Glutamatergic neuron (in vitro differentiated cells): Measurements from ENCODE around the gene XRCC4. TPM values are rescaled to one million over a fixed set of nuclear protein-coding genes. Genes with fewer than 3 reads are reported as not detected.

ENCODE experiments used
- DNase-seq: peaks from one replicate; pipeline ENCODE4 v3.0.0; 2022
- H3K27ac Mint-ChIP-seq: one replicate; pipeline ENCODE4 v1.8.0; 2020; ENCODE audit warnings: mild to moderate bottlenecking, mixed read lengths, inconsistent platforms; ENCODE audit not compliant: unreplicated experiment
- H3K27me3 Mint-ChIP-seq: one replicate; pipeline ENCODE4 v1.8.0; 2020; ENCODE audit warnings: mild to moderate bottlenecking, moderate library complexity, mixed read lengths, inconsistent platforms; ENCODE audit not compliant: unreplicated experiment
- H3K36me3 Mint-ChIP-seq: one replicate; pipeline ENCODE4 v1.8.0; 2020; ENCODE audit warnings: mild to moderate bottlenecking, mixed read lengths, inconsistent platforms; ENCODE audit not compliant: unreplicated experiment
- H3K4me1 Mint-ChIP-seq: one replicate; pipeline ENCODE4 v1.8.0; 2020; ENCODE audit warnings: mild to moderate bottlenecking, low read depth, mixed read lengths, inconsistent platforms; ENCODE audit not compliant: unreplicated experiment
- H3K4me3 Mint-ChIP-seq: one replicate; pipeline ENCODE4 v1.8.0; 2020; ENCODE audit warnings: mild to moderate bottlenecking, mixed read lengths, inconsistent platforms; ENCODE audit not compliant: unreplicated experiment
- H3K9me3 Mint-ChIP-seq: one replicate; pipeline ENCODE4 v1.8.0; 2020; ENCODE audit warnings: mild to moderate bottlenecking, moderate library complexity, mixed read lengths, inconsistent platforms; ENCODE audit not compliant: unreplicated experiment
- total RNA-seq: library from RNA; stranded (reverse); fragmentation: NEBNext Ultra II Directional; extraction: Animal tissue kit (Norgen Biotek cat#: 25700); gene quantifications from one replicate; pipeline ENCODE4 v1.2.1, GENCODE V29; 2021; ENCODE audit not compliant: unreplicated experiment
- TF ChIP-seq, protein P1 (sequence below): fragments of 200-600 bp; sonication (generic); IDR thresholded peaks from one replicate; pipeline ENCODE4 v1.5.0; 2021; ENCODE audit not compliant: partially characterized antibody, unreplicated experiment

Gene XRCC4
- total RNA-seq, 1 donor from 2014 or later = 5.9 TPM

DNA sequence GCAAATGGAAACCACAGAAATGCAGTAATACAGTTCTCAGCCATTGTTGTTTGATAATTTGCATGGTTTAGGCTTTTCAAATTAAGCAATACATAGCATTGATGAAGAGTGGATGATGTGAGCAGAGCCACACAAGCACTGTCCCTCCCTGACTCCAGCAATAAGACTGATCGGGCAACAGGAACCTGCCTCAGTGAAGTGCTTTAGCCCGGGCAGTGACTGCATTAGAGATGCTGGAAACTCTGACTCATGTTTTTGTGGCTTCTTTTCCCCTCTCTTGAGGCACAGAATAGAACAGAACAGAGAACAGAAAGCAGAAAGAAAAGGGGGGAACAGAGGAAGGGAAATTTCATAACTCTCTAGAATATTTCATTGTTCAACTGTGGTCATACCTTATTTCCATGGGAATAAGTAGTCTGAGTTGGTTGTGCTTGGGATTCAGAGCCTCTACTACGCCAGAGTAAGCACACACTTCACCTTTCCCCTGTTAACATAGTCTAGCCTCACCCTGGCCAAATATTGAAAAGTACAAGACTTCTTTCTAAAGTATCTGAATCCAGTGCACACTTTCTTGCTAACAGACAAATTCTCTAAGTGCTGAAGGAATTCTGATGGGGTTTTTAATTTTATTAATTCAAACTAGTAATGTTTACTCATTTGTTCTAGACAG lies 229.4 kb downstream of the XRCC4 start:
- DNase-seq = no peak
- Mint-ChIP-seq H3K9me3 (no peaks in the 10 kb centered on the region), H3K4me3 (no peak overlapping the region), H3K27me3 (no peaks in the 10 kb centered on the region), H3K4me1 (no peaks in the 10 kb centered on the region), H3K27ac (no peak overlapping the region), H3K36me3 (no peaks in the 10 kb centered on the region)
- TF ChIP-seq, protein P1, sequence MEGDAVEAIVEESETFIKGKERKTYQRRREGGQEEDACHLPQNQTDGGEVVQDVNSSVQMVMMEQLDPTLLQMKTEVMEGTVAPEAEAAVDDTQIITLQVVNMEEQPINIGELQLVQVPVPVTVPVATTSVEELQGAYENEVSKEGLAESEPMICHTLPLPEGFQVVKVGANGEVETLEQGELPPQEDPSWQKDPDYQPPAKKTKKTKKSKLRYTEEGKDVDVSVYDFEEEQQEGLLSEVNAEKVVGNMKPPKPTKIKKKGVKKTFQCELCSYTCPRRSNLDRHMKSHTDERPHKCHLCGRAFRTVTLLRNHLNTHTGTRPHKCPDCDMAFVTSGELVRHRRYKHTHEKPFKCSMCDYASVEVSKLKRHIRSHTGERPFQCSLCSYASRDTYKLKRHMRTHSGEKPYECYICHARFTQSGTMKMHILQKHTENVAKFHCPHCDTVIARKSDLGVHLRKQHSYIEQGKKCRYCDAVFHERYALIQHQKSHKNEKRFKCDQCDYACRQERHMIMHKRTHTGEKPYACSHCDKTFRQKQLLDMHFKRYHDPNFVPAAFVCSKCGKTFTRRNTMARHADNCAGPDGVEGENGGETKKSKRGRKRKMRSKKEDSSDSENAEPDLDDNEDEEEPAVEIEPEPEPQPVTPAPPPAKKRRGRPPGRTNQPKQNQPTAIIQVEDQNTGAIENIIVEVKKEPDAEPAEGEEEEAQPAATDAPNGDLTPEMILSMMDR = no peak

DNA sequence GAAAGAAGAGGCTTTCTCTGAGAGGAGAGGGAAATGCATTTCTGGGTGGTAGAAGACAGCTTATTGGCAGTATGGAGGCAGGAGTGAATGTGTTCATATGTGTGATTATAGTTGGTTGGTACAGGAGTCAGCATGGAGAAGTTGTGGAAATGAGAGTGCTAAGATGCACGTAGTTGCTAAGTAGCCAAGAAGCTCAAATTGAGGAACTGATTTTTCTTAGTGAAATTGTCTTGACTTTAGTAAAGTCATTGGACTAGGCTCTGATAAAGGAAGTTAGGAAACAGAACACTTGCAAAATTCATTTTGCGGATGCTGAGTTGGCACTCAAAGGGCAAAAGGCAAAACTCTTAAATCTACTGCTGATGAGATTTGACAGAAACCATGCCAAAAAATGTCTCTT lies 235.3 kb downstream of the XRCC4 start:
- Mint-ChIP-seq H3K36me3 (peaks cover 5% of the 10 kb centered on the region), H3K9me3 (no peaks in the 10 kb centered on the region), H3K27me3 (no peaks in the 10 kb centered on the region), H3K4me3 (no peak overlapping the region), H3K27ac (no peak overlapping the region), H3K4me1 (no peaks in the 10 kb centered on the region)
- TF ChIP-seq, protein P1 = no peak
- no peak for DNase-seq

DNA sequence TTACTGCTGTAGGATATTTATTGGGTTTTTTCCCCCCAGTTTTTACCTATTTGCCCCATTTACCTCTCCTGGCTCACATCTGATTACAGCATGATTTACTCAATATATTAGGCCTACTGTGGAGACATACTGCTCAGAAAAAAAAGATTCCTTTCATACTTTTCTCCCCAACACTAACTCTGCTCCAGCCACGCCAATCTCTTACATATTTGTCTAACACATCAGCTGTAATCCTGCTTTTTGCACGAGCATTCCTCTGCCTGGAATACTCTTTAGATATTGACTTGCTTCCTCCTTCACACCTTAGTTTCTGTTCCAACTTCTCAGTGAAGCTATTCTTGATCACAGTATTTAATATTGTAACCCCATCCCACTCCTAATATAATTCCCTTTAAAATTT lies 236.1 kb downstream of the XRCC4 start:
- peaks cover 5% of the 10 kb centered on the region for H3K36me3 Mint-ChIP-seq
- no peaks in the 10 kb centered on the region for H3K9me3 Mint-ChIP-seq
- no peaks in the 10 kb centered on the region for H3K27me3 Mint-ChIP-seq
- no peak overlapping the region for H3K4me3 Mint-ChIP-seq
- TF ChIP-seq, protein P1 = no peak
- H3K4me1 Mint-ChIP-seq = no peaks in the 10 kb centered on the region
- DNase-seq = no peak
- H3K27ac Mint-ChIP-seq = no peak overlapping the region

DNA sequence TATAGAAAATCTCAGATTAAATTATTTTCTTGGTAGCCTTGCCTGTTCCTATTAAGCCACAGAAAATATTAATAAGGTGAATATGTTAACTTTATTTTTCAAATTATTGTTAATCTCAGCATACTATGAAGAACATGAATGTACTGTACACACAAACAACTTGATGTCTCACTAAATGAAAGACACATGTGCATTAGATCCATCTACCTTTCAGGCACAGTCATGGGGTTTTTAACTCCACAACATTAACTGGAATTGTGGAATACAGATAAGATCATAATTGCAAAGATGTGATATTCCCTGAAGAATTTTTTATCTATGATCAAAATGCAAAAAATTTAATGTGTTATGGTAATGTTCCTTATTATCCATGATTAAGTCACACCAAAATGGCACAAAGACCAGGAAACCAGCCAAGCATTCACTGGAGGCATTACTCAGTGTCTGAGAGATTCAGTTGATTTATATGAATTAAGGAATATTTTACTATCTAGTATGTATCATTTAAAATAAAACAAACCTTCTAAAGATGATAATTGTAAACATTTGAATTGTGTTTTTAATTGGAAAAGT lies 244.2 kb downstream of the XRCC4 start:
- no peak for DNase-seq
- TF ChIP-seq, protein P1 = no peak

DNA sequence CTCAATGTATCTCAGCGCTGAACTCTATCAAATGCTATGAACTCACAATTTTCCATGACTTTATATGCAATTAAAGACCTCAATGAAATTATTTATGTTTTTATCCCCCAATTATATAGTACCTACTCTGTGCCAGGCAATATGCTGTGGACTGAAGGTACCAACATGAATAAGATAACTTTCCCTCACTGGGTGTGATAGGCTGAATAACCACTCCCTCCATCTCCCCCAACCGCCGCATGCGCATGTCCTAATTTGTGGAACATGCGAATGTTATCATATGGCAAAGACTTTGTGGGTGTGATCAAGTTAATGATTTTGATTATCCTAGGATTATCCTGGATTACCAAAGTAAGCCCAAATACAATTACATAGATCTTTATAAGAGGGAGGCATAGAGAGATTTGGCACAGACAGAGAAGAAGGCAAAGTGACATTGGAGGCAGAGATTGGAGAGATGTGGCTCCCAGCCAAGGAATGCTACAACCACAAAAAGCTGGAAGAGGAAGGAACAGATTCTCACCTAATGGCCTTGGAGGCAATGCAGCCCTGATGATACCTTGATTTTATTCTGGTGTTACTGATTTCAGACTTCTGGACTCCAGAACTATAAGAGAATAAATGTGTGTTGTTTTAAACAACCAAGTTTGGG lies 245.1 kb downstream of the XRCC4 start:
- no peak overlapping the region for H3K27ac Mint-ChIP-seq
- no peak overlapping the region for H3K4me3 Mint-ChIP-seq
- no peaks in the 10 kb centered on the region for H3K36me3 Mint-ChIP-seq
- peaks cover 2% of the 10 kb centered on the region for H3K4me1 Mint-ChIP-seq
- no peaks in the 10 kb centered on the region for H3K9me3 Mint-ChIP-seq
- DNase-seq = no peak
- no peaks in the 10 kb centered on the region for H3K27me3 Mint-ChIP-seq
- TF ChIP-seq, protein P1 = no peak

More for the DNA sequence above, 244.2 kb downstream of the XRCC4 start:
- H3K27ac Mint-ChIP-seq = no peak overlapping the region
- no peaks in the 10 kb centered on the region for H3K9me3 Mint-ChIP-seq
- no peaks in the 10 kb centered on the region for H3K4me1 Mint-ChIP-seq
- H3K27me3 Mint-ChIP-seq = no peaks in the 10 kb centered on the region
- H3K4me3 Mint-ChIP-seq = no peak overlapping the region
- H3K36me3 Mint-ChIP-seq = no peaks in the 10 kb centered on the region
